Measurements from ENCODE around the gene MNT.
A peak's percentile ranks its signal among the peaks of the same experiment; 100 is the strongest.

The MNT gene

DNA sequence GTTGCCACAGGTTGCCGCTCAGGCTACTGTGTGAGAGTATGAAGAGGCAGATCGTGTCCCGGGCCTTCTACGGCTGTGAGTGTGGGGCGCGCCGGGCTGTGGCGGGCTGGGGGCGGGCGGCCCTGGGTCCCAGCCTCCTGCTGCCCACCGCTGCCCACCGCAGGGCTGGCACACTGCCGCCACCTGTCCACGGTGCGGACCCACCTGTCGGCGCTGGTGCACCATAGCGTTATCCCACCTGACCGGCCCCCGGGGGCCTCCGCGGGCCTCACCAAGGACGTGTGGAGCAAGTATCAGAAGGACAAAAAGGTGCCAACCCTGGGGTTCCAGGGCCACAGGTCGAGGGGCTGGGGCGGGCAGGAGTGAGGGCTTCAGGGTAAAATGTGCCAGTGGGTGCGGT lies 28.7 kb downstream of the MNT start:
- in situ Hi-C loops (cut with HindIII; ENCODE audit: low pct_ligation_motif_present, low sequenced_read_pairs), result no loop called here
- Histone ChIP-seq H3K36me3 (replicated peaks) (peaks cover 11% of the 10 kb centered on the region), H3K4me3 (ENCODE audit: low read depth, low read length) (no peak overlapping the region), H3K27me3 (replicated peaks) (no peaks in the 10 kb centered on the region), H3K27ac (no peak overlapping the region)
- TF ChIP-seq, protein P1, sequence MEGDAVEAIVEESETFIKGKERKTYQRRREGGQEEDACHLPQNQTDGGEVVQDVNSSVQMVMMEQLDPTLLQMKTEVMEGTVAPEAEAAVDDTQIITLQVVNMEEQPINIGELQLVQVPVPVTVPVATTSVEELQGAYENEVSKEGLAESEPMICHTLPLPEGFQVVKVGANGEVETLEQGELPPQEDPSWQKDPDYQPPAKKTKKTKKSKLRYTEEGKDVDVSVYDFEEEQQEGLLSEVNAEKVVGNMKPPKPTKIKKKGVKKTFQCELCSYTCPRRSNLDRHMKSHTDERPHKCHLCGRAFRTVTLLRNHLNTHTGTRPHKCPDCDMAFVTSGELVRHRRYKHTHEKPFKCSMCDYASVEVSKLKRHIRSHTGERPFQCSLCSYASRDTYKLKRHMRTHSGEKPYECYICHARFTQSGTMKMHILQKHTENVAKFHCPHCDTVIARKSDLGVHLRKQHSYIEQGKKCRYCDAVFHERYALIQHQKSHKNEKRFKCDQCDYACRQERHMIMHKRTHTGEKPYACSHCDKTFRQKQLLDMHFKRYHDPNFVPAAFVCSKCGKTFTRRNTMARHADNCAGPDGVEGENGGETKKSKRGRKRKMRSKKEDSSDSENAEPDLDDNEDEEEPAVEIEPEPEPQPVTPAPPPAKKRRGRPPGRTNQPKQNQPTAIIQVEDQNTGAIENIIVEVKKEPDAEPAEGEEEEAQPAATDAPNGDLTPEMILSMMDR (IDR thresholded peaks at IDR 0.05; ENCODE audit: low read depth, low read length, missing control alignments), result no peak
- DNase-seq, result no peak

DNA sequence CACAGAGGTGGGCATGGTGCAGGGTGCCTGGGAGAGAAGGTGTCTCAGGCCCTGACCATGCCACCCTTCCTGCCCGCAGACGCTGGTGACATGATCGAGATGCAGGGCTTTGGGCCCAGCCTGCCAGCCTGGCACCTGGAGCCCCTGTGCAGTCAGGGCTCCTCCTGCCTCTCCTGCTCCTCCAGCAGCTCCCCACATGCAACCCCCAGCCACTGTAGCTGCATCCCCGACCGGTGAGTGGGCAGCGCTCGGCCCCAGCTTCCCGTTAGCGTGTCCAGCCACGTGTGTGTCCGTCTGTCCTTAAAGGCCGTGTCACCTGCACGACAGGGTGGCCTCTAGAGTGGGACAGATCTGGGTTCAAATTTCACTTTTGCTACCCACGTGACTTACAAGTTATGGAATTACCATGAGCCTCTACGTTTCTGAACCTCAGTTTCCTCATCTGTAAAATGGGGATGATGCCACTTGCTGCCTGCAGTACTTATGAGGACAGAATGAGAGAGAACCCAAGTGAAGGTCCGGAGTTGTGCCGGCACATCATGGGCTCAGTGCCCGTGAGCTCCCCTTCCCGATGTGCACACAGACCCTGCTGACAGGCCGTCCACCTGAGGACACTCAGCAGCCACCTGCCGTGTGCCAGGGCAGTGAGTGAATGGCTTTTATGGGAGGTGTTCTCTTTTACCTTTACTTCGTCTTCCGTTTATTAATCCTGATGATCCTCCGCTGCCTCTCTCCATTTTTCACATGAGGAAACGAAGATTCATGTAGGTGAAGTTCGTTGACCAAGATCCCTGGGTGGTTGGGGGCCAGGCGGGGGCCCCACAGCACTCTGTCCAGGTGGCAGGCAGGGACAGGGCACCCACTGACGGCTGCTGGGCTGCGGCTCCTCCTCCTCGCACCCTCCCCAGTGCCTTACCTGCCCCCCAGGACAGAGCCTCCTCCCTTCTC lies 29.4 kb downstream of the MNT start:
- Histone ChIP-seq H3K4me3 (ENCODE audit: low read depth, low read length) (no peak overlapping the region), H3K27me3 (replicated peaks) (no peaks in the 10 kb centered on the region), H3K36me3 (replicated peaks) (peaks cover 5% of the 10 kb centered on the region), H3K27ac (no peak overlapping the region)
- TF ChIP-seq, protein P1 (IDR thresholded peaks at IDR 0.05; ENCODE audit: low read depth, low read length, missing control alignments), result no peak
- no peak for DNase-seq
- in situ Hi-C loops (cut with HindIII; ENCODE audit: low pct_ligation_motif_present, low sequenced_read_pairs), result no loop called here

- Histone ChIP-seq H3K27ac (no peak overlapping the region), H3K36me3 (replicated peaks) (peaks cover 3% of the 10 kb centered on the region), H3K27me3 (replicated peaks) (no peaks in the 10 kb centered on the region), H3K4me3 (ENCODE audit: low read depth, low read length) (no peak overlapping the region)
- in situ Hi-C loops (cut with HindIII; ENCODE audit: low pct_ligation_motif_present, low sequenced_read_pairs), result no loop called here
- no peak for DNase-seq
- TF ChIP-seq, protein P1 (IDR thresholded peaks at IDR 0.05; ENCODE audit: low read depth, low read length, missing control alignments), result no peak
Measured at GRCh38 chr17:2370211-2370589, 30.7 kb downstream of the MNT start.

GRCh38 chr17:2369551-2370210 lies 31.2 kb downstream of the MNT start:
- TF ChIP-seq, protein P1 (IDR thresholded peaks at IDR 0.05; ENCODE audit: low read depth, low read length, missing control alignments), result peak; percentile 39
- Histone ChIP-seq H3K27ac (no peak overlapping the region), H3K4me3 (ENCODE audit: low read depth, low read length) (no peak overlapping the region), H3K27me3 (replicated peaks) (no peaks in the 10 kb centered on the region), H3K36me3 (replicated peaks) (peaks cover 3% of the 10 kb centered on the region)
- no peak for DNase-seq
- in situ Hi-C loops (cut with HindIII; ENCODE audit: low pct_ligation_motif_present, low sequenced_read_pairs), result no loop called here

- no peak for DNase-seq
- no peak overlapping the region for H3K4me3 ChIP-seq (ENCODE audit: low read depth, low read length)
- no peak overlapping the region for H3K27ac ChIP-seq
- in situ Hi-C loops (cut with HindIII; ENCODE audit: low pct_ligation_motif_present, low sequenced_read_pairs), result no loop called here
- TF ChIP-seq, protein P1 (IDR thresholded peaks at IDR 0.05; ENCODE audit: low read depth, low read length, missing control alignments), result no peak
- H3K36me3 ChIP-seq (replicated peaks), result peaks cover 5% of the 10 kb centered on the region
- H3K27me3 ChIP-seq (replicated peaks), result no peaks in the 10 kb centered on the region
Measured at GRCh38 chr17:2369039-2369438, 31.8 kb downstream of the MNT start.

Measured in brain microvascular endothelial cell (primary cell).